HCT116 (cell line): ENCODE results near the gene FBXL5.

Source experiments
- CBX3 ChIP-seq: IDR thresholded peaks from 2 replicates; pipeline ENCODE4 v1.6.1; 2012; ENCODE audit warnings: low read depth
- CEBPB ChIP-seq: IDR thresholded peaks from 2 replicates; pipeline ENCODE4 v1.6.1; 2012; ENCODE audit warnings: low read depth
- JUND ChIP-seq: IDR thresholded peaks from 2 replicates; pipeline ENCODE4 v1.6.1; 2012
- SP1 ChIP-seq: IDR thresholded peaks from 2 replicates; pipeline ENCODE4 v1.6.1; 2012; ENCODE audit warnings: low read depth
- ZNF274 ChIP-seq: fragments of 200-500 bp; sonication (Bioruptor generic); IDR thresholded peaks from 2 replicates; pipeline ENCODE4 v1.6.1; 2014; ENCODE audit warnings: mild to moderate bottlenecking, low read depth, low read length, inconsistent platforms
- TF ChIP-seq, protein P1 (sequence below), 3 experiments: fragments of 200-600 bp in 1 of 3; sonication (generic) in 1 of 3; IDR thresholded peaks in 2 of 3; conservative IDR thresholded peaks in 1 of 3; 2 replicates each; pipeline ENCODE4 v1.5.1; 2012 to 2017; ENCODE audit warnings: low read depth in 2 of 3, low read length in 2 of 3, antibody characterized with exemption in 1 of 3, borderline replicate concordance in 1 of 3, control low read depth in 1 of 3, mild to moderate bottlenecking in 1 of 3, mixed read lengths in 1 of 3, mixed run types in 1 of 3, moderate library complexity in 1 of 3; ENCODE audit not compliant: insufficient read depth in 1 of 3

DNA sequence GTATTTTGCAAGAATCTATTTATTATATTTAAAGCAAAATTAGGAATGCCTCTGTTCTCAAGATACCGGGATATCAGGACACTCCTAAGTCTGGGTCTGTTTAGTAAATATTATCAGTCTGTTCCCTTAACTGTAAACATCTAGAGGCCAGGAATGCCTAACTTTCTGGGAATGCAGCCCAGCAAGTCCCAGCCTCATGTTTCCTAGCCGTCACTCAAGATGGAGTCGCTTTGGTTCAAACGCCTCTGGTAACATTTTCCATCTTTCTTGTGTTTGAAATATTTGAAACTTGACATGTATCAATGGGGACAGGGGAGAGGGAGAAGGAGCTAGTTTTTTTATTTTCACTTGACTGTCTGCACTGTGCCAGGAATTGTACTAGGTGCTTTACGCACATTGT, 85.4 kb downstream of the FBXL5 start:
- TF ChIP-seq CBX3: no peak
- no peak for TF ChIP-seq CEBPB
- no peak for TF ChIP-seq SP1
- no peak for TF ChIP-seq JUND
- no peak for TF ChIP-seq ZNF274
- TF ChIP-seq, protein P1, sequence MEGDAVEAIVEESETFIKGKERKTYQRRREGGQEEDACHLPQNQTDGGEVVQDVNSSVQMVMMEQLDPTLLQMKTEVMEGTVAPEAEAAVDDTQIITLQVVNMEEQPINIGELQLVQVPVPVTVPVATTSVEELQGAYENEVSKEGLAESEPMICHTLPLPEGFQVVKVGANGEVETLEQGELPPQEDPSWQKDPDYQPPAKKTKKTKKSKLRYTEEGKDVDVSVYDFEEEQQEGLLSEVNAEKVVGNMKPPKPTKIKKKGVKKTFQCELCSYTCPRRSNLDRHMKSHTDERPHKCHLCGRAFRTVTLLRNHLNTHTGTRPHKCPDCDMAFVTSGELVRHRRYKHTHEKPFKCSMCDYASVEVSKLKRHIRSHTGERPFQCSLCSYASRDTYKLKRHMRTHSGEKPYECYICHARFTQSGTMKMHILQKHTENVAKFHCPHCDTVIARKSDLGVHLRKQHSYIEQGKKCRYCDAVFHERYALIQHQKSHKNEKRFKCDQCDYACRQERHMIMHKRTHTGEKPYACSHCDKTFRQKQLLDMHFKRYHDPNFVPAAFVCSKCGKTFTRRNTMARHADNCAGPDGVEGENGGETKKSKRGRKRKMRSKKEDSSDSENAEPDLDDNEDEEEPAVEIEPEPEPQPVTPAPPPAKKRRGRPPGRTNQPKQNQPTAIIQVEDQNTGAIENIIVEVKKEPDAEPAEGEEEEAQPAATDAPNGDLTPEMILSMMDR (IDR thresholded peaks at IDR 0.05 in 2 of 3, conservative IDR thresholded peaks at IDR 0.05 in 1 of 3; ENCODE audit: borderline replicate concordance in 1 of 3, insufficient read depth in 1 of 3, low read depth in 2 of 3, low read length in 2 of 3): no peak
